HG03108 (cell line): ENCODE results near the gene ARHGEF10L.
"Not testable (repeated sequence)": the region's sequence is repeated elsewhere in the genome, so short reads cannot be mapped to it uniquely, and the experiment has no call there.

Experiments
- ATAC-seq: cut with Tn5 transposase; IDR thresholded peaks from one replicate; pipeline ENCODE4 v1.9.1; 2021; ENCODE audit warnings: moderate library complexity; ENCODE audit not compliant: unreplicated experiment

ARHGEF10L gene

GRCh38 chr1:17539477-17540254, at the start of gene ARHGEF10L:
ARHGEF10L (plus strand) TSS chr1:17539698; CDS start chr1:17580596, 40,898 bp downstream.
- ATAC-seq, result no peak

- ATAC-seq, result not testable (repeated sequence)
Measured at GRCh38 chr1:17489768-17490417, 49.6 kb upstream of the ARHGEF10L start.

- ATAC-seq, result not testable (repeated sequence)
Measured at GRCh38 chr1:17490667-17491066, 48.8 kb upstream of the ARHGEF10L start.

GRCh38 chr1:17494114-17494729, 45.3 kb upstream of the ARHGEF10L start:
- no peak for ATAC-seq

- no peak for ATAC-seq
Measured at GRCh38 chr1:17496419-17496818, 43.1 kb upstream of the ARHGEF10L start.

GRCh38 chr1:17498214-17498613, 41.3 kb upstream of the ARHGEF10L start:
- no peak for ATAC-seq

- no peak for ATAC-seq
Measured at GRCh38 chr1:17502326-17502778, 37.1 kb upstream of the ARHGEF10L start.

- no peak for ATAC-seq
Measured at GRCh38 chr1:17503146-17503545, 36.4 kb upstream of the ARHGEF10L start.

GRCh38 chr1:17507200-17507599, 32.3 kb upstream of the ARHGEF10L start:
- not testable (repeated sequence) for ATAC-seq

- no peak for ATAC-seq
Measured at GRCh38 chr1:17507915-17508314, 31.6 kb upstream of the ARHGEF10L start.

GRCh38 chr1:17509363-17509762, 30.1 kb upstream of the ARHGEF10L start:
- ATAC-seq, result no peak

GRCh38 chr1:17510138-17510537, 29.4 kb upstream of the ARHGEF10L start:
- no peak for ATAC-seq

GRCh38 chr1:17511188-17511587, 28.3 kb upstream of the ARHGEF10L start:
- ATAC-seq, result no peak

- ATAC-seq, result no peak
Measured at GRCh38 chr1:17513131-17513530, 26.4 kb upstream of the ARHGEF10L start.

- ATAC-seq, result no peak
Measured at GRCh38 chr1:17514776-17515175, 24.7 kb upstream of the ARHGEF10L start.

GRCh38 chr1:17515902-17516301, 23.6 kb upstream of the ARHGEF10L start:
- no peak for ATAC-seq

- no peak for ATAC-seq
Measured at GRCh38 chr1:17516303-17517214, 22.9 kb upstream of the ARHGEF10L start.

GRCh38 chr1:17520041-17520440, 19.5 kb upstream of the ARHGEF10L start:
- ATAC-seq, result no peak

- no peak for ATAC-seq
Measured at GRCh38 chr1:17520473-17521319, 18.8 kb upstream of the ARHGEF10L start.
